ENCODE data around the gene PAX8.

- TF ChIP-seq CTCF (conservative IDR thresholded peaks at IDR 0.05; ENCODE audit: low read length): no peak
- no peak for TF ChIP-seq EZH2phosphoT487 (IDR thresholded peaks at IDR 0.05; ENCODE audit: borderline replicate concordance)
These were observed 53.2 kb downstream of the PAX8 start for GRCh38 chr2:113225263-113226259.
